ENCODE measurements around the gene FER. TPM values are rescaled to one million over a fixed set of nuclear protein-coding genes. Genes with fewer than 3 reads are reported as not detected.
A peak's percentile ranks its signal among the peaks of the same experiment; 100 is the strongest.
"Not testable (repeated sequence)": the region's sequence is repeated elsewhere in the genome, so short reads cannot be mapped to it uniquely, and the experiment has no call there.

The FER gene
- total RNA-seq, 1 donor from 2014 or later, result 75.4 TPM

GRCh38 chr5:109163336-109163735 lies 415.6 kb downstream of the FER start:
- no peak for FAIRE-seq
- DNase-seq (ENCODE audit: low spot score in 2 of 2), result no peak

- DNase-seq (ENCODE audit: low spot score in 2 of 2) (no peak), FAIRE-seq (no peak)
These were observed 416.3 kb downstream of the FER start for GRCh38 chr5:109164001-109164400.

- DNase-seq (ENCODE audit: low spot score in 2 of 2), result no peak
- FAIRE-seq, result no peak
These were observed 419.9 kb downstream of the FER start for GRCh38 chr5:109167586-109167985.

- FAIRE-seq (no peak), DNase-seq (ENCODE audit: low spot score in 2 of 2) (no peak)
These were observed 420.5 kb downstream of the FER start for GRCh38 chr5:109168151-109168550.

GRCh38 chr5:109170629-109171350 lies 423.1 kb downstream of the FER start:
- DNase-seq (ENCODE audit: low spot score in 2 of 2) (no peak), FAIRE-seq (no peak)

- DNase-seq (ENCODE audit: low spot score in 2 of 2); FAIRE-seq: not testable (repeated sequence)
These were observed 423.9 kb downstream of the FER start for GRCh38 chr5:109171437-109172073.

GRCh38 chr5:109173036-109173794 lies 425.5 kb downstream of the FER start:
- no peak for DNase-seq (ENCODE audit: low spot score in 2 of 2)
- no peak for FAIRE-seq

GRCh38 chr5:109177227-109177626 lies 429.5 kb downstream of the FER start:
- no peak for FAIRE-seq

GRCh38 chr5:109177782-109178181 lies 430.1 kb downstream of the FER start:
- no peak for DNase-seq (ENCODE audit: low spot score in 2 of 2)
- no peak for FAIRE-seq

More at GRCh38 chr5:109177227-109177626, 429.5 kb downstream of the FER start:
- no peak for DNase-seq (ENCODE audit: low spot score in 2 of 2)

- DNase-seq (ENCODE audit: low spot score in 2 of 2) (no peak), FAIRE-seq (no peak)
These were observed 433.0 kb downstream of the FER start for GRCh38 chr5:109180668-109181067.

- no peak for FAIRE-seq
- DNase-seq (ENCODE audit: low spot score in 2 of 2), result no peak
These were observed 439.1 kb downstream of the FER start for GRCh38 chr5:109186759-109187158.

- FAIRE-seq (no peak), DNase-seq (ENCODE audit: low spot score in 2 of 2) (no peak)
These were observed 443.5 kb downstream of the FER start for GRCh38 chr5:109191153-109191558.

- FAIRE-seq, result no peak
- no peak for DNase-seq (ENCODE audit: low spot score in 2 of 2)
These were observed 444.3 kb downstream of the FER start for GRCh38 chr5:109192027-109192426.

- no peak for DNase-seq (ENCODE audit: low spot score in 2 of 2)
- FAIRE-seq, result no peak
These were observed 445.0 kb downstream of the FER start for GRCh38 chr5:109192555-109193281.

- DNase-seq (ENCODE audit: low spot score in 2 of 2) (no peak), FAIRE-seq (no peak)
These were observed 448.0 kb downstream of the FER start for GRCh38 chr5:109195667-109196066.

- FAIRE-seq (peak; percentile 34), DNase-seq (ENCODE audit: low spot score in 2 of 2) (no peak)
These were observed 448.6 kb downstream of the FER start for GRCh38 chr5:109196087-109196822.

- FAIRE-seq (no peak), DNase-seq (ENCODE audit: low spot score in 2 of 2) (no peak)
These were observed 449.1 kb downstream of the FER start for GRCh38 chr5:109196823-109197160.

- FAIRE-seq, result no peak
- no peak for DNase-seq (ENCODE audit: low spot score in 2 of 2)
These were observed 451.6 kb downstream of the FER start for GRCh38 chr5:109199289-109199688.

GRCh38 chr5:109199799-109200620 lies 452.3 kb downstream of the FER start:
- DNase-seq (ENCODE audit: low spot score in 2 of 2) (no peak), FAIRE-seq (no peak)

All from frontal cortex (tissue), 4 donors.